NCI-H128 (cell line): ENCODE data around the gene ZMYND11.

ENCODE experiments used
- DNase-seq: peaks from one replicate; lab custom pipeline; 2025; ENCODE audit not compliant: unreplicated experiment; lab: John Stamatoyannopoulos, UW

ZMYND11 gene

GRCh38 chr10:135132-135600 lies at the start of gene ZMYND11:
Gene ZMYND11, plus strand, starts transcription at chr10:135455. Its CDS starts 44,558 bp downstream, at chr10:180013.
- DNase-seq = no peak

DNA sequence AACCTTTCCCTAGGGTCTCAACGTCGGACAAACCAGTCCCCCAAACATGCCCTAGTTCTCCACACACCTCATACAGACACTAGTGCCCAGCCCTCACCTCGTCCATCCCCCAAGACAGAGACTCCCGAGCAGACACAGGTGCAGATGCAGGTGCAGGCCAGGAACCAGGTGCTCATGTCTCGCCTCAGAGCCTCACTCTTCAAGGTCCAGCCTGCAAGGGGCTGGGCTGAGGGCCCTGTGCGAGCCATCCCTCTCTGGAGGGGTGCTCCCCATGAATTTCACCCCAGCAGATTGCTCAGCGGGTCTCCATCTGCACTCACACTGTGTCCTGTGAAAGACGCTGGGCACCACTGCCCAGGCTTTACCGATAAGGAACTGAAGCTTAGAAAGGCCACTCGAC lies 49.2 kb upstream of the ZMYND11 start:
- no peak for DNase-seq

- DNase-seq = no peak
These were observed 47.8 kb upstream of the ZMYND11 start for GRCh38 chr10:87177-88080.

DNA sequence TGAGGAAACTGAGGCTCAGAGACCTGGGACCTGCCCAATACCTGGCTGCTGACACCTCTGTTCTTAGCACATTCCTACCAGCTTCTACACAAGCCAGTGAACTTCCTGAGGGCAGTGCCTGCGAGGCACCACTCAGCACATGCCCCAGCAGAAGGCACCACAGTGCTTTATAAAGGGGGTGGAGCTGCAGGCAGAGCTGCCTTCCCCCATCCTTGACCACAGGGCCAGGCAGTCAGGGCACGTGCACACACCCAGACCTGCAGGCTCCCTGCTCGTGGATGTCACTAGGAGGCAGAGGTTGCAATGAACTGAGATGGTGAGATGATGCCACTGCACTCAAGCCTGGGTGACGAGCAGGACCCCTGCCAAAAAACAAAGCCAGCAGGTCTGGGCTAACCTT lies 47.0 kb upstream of the ZMYND11 start:
- no peak for DNase-seq

DNA sequence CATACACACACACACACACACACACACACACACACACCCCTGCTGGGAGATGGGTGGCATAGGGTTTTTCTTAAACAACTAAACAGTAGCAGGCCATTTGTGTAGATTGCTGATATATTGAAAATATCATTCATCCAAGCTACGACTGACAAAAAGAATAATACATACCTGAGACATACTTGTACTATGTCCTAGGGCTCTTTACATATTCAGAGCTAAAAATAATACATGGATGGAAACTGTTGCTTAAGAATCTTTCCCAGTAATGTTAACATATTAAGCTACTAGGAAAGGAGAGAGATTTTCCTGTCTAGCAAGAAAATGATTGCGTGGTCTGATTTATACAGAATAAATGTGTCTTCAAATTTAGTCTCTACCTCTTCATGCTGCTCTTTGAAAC lies 46.0 kb upstream of the ZMYND11 start:
- no peak for DNase-seq

GRCh38 chr10:90161-90560 lies 45.1 kb upstream of the ZMYND11 start:
- DNase-seq = no peak

GRCh38 chr10:91313-91712 lies 43.9 kb upstream of the ZMYND11 start:
- DNase-seq = no peak

- no peak for DNase-seq
These were observed 43.1 kb upstream of the ZMYND11 start for GRCh38 chr10:92153-92552.

DNA sequence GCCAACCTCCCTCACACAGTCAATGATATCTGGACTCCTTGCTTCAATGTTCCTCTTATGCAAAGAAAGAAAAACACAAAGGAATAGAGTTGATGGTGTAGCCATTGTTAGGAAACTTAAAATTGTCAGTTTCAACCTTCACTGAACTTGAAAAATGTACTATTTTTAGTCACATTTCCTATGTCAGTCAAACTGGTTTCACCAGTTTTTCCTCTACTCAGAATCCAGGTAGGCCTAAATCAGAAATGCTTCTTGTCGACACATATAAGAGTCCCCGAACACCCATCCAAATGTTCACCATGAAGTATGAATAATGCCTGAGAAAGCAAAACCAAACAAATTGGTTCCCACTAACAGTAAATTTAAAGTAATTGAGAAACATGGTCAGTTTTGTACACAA lies 42.4 kb upstream of the ZMYND11 start:
- no peak for DNase-seq

- no peak for DNase-seq
These were observed 40.6 kb upstream of the ZMYND11 start for GRCh38 chr10:94613-95012.

- DNase-seq = no peak
These were observed 39.7 kb upstream of the ZMYND11 start for GRCh38 chr10:95356-96115.

- DNase-seq = no peak
These were observed 38.8 kb upstream of the ZMYND11 start for GRCh38 chr10:96466-96865.

- no peak for DNase-seq
These were observed 30.8 kb upstream of the ZMYND11 start for GRCh38 chr10:104416-104815.

DNA sequence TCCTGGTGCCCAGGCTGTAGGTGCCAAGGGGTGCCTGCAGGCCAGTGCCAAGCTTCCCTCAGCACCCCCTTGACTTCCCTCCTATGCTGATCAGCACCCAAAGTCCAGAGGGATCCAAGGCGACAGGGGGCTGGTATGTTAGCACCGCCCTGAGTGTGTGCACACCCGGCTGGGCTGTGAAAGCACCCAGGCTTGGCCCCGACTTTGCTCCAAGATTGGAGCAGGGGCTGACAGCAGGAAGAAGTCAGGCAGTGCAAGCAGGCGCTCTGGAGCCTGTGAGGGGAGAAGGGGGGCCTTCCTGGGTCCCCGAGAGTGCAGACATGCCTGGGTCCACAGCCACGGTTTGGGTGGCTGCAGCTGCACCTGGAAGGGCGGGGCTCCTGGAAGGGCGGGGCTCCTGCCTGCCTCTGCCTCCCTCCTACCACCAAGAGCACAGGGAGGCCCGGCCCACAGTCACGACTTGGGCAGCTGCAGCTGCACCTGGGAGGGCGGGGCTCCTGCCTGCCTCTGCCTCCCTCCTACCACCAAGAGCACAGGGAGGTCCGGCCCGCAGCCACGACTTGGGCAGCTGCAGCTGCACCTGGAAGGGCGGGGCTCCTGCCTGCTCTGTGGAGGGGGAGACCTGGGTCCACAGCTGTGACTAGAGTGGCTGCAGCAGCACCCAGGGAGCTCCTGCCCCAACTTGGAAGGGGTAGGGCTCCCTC lies 30.2 kb upstream of the ZMYND11 start:
- no peak for DNase-seq

DNA sequence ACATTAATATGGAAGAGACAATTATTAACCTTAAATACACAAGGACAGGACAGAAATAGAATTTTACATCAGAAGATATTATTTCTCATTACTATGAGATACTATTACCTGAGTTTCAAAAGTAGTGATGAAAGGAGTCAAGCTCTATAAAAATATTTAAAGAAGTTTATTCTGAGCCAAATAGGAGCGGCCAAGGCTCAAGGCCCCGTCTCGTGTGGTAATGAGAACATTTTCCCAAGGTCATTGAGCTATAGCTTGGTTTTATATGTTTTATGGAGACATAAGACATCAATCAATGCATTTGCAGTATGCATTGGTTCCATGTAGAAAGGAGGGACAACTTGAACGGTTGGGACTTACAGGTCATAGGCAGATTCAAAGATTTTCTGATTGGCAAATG lies 29.4 kb upstream of the ZMYND11 start:
- DNase-seq = no peak

DNA sequence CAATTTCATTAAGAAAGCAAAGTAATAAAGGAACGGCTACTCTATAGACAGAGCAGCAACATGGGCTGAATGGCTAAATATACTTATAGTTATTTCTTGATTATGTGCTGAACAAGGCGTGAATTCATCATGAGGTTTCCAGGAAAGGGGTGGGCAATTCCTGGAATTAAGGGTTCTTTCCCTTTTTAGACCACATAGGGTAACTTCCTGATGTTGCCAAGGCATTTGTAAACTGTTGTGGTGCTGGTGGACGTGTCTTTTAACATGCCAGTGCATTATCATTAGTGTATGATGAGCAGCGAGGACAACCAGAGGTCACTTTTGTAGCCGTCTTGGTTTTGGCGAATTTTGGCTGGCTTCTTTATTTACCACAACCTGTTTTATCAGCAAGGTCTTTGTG lies 28.5 kb upstream of the ZMYND11 start:
- DNase-seq = no peak

GRCh38 chr10:112246-112645 lies 23.0 kb upstream of the ZMYND11 start:
- DNase-seq = no peak

GRCh38 chr10:124874-125273 lies 10.4 kb upstream of the ZMYND11 start:
- no peak for DNase-seq

DNA sequence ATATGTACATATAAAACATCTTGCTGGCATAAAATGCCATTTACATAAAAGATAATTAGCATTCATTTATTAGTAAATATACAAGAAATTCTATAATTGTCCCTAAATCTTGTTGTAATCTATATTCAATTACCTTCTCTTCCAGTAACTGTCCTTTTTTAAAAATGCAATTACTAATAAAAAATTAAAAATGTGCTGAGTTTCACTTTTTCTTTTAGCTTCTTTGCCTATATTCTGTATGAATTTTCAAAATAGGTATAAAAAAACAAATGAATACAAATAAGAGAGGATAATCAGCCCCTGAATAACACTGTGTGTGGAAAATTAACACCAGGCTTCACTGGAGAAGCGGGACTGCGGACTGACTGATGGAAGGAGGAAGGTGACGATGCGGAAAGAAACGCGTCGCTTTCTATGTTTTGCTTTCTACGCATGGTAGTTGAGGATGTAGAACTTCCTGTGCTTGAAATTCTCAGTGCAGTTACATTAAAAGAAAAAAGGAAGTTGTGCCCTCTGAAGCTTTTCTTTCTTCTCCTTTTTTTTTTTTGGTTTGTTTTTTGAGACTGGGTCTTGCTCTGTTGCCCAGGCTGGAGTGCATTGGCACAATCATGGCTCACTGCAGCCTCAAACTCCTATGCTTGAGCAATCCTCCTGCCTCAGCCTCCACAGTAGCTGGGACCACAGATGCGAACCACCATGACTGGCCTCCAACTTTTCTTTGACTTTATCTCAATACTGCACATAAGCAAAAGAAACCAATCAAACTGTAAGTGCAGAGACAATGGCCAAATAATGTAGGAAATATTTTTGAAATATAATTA lies 7.4 kb upstream of the ZMYND11 start:
- no peak for DNase-seq

GRCh38 chr10:129810-130209 lies 5.4 kb upstream of the ZMYND11 start:
- no peak for DNase-seq
